Ascending aorta (tissue), 2 donors: ENCODE results near the gene CTAGE1. TPM values are rescaled to one million over a fixed set of nuclear protein-coding genes. Genes with fewer than 3 reads are reported as not detected.
"Not testable (repeated sequence)": the region's sequence is repeated elsewhere in the genome, so short reads cannot be mapped to it uniquely, and the experiment has no call there.

ENCODE experiments used
- DNase-seq, 2 donors: peaks; one replicate each; pipeline ENCODE4 v3.0.0-alpha.2; 2019; ENCODE audit warnings: low spot score in 2 of 2
- H3K27ac ChIP-seq, 2 donors: fragments of 200-600 bp; sonication (generic); one replicate each; pipeline ENCODE4 v1.5.1; 2016 to 2017; ENCODE audit warnings: mild to moderate bottlenecking in 1 of 2
- H3K27me3 ChIP-seq: fragments of 200-600 bp; sonication (generic); one replicate; pipeline ENCODE4 v1.5.1; 2017
- H3K36me3 ChIP-seq, 2 donors: fragments of 200-600 bp; sonication (generic); one replicate each; pipeline ENCODE4 v1.5.1; 2016
- H3K4me1 ChIP-seq, 2 donors: fragments of 200-600 bp; sonication (generic); one replicate each; pipeline ENCODE4 v1.5.1; 2016 to 2017; ENCODE audit warnings: mild to moderate bottlenecking in 1 of 2
- H3K4me3 ChIP-seq, 2 donors: fragments of 200-600 bp; sonication (generic); one replicate each; pipeline ENCODE4 v1.5.1; 2016 to 2017; ENCODE audit warnings: mild to moderate bottlenecking in 1 of 2
- H3K9me3 ChIP-seq, 2 donors: fragments of 200-600 bp; sonication (generic); one replicate each; pipeline ENCODE4 v1.5.1; 2016
- CTCF ChIP-seq, 3 experiments: fragments of 200-600 bp in 2 of 3; fragments of 450-650 bp in 1 of 3; sonication (generic) in 2 of 3; IDR thresholded peaks; one replicate each; pipeline ENCODE4 v1.5.1; 2016 to 2019; ENCODE audit warnings: antibody characterized with exemption in 3 of 3, mild to moderate bottlenecking in 1 of 3, moderate library complexity in 1 of 3
- intact Hi-C: fragments of 100-400 bp; cut with DNase I; formaldehyde crosslinking; loops from one replicate; pipeline ENCODE4 v1.15.1; 2023
- total RNA-seq: library from RNA; depleted of rRNA; stranded (reverse); fragments of >200 nt; gene quantifications from one replicate; pipeline ENCODE4 v1.1.0, GENCODE V29; 2016

Gene CTAGE1
- total RNA-seq, 1 donor from 2014 or later: not detected

- H3K36me3 ChIP-seq: no peaks in the 10 kb centered on the region
- H3K27me3 ChIP-seq: no peaks in the 10 kb centered on the region
- no peak for TF ChIP-seq CTCF (IDR thresholded peaks at IDR 0.05)
- no peak overlapping the region for H3K27ac ChIP-seq
- no peak for DNase-seq
- intact Hi-C loops: no loop called here
- no peak overlapping the region for H3K4me3 ChIP-seq
- peaks cover 0 to 24% of the 10 kb centered on the region in 2 donors for H3K9me3 ChIP-seq
- H3K4me1 ChIP-seq: peaks cover 0 to 4% of the 10 kb centered on the region in 2 donors
Observed at GRCh38 chr18:22453315-22453714, 35.6 kb upstream of the CTAGE1 start.

GRCh38 chr18:22452226-22452668 lies 34.5 kb upstream of the CTAGE1 start:
- peak overlapping the region; percentile 58 to 67 for H3K27ac ChIP-seq
- intact Hi-C loops: no loop called here
- H3K4me3 ChIP-seq: peak overlapping the region in 1 of 2 donors; percentile 7
- H3K4me1 ChIP-seq: peaks cover 0 to 4% of the 10 kb centered on the region in 2 donors
- H3K36me3 ChIP-seq: no peaks in the 10 kb centered on the region
- peaks cover 0 to 24% of the 10 kb centered on the region in 2 donors for H3K9me3 ChIP-seq
- TF ChIP-seq CTCF (IDR thresholded peaks at IDR 0.05): no peak
- H3K27me3 ChIP-seq: no peaks in the 10 kb centered on the region
- DNase-seq: no peak

- no peaks in the 10 kb centered on the region for H3K36me3 ChIP-seq
- no peak for TF ChIP-seq CTCF (IDR thresholded peaks at IDR 0.05)
- peaks cover 0 to 4% of the 10 kb centered on the region in 2 donors for H3K4me1 ChIP-seq
- no peak for DNase-seq
- H3K27ac ChIP-seq: peak overlapping the region; percentile 58 to 67
- intact Hi-C loops: no loop called here
- H3K9me3 ChIP-seq: peaks cover 0 to 24% of the 10 kb centered on the region in 2 donors
- H3K27me3 ChIP-seq: no peaks in the 10 kb centered on the region
- no peak overlapping the region for H3K4me3 ChIP-seq
Observed at GRCh38 chr18:22451796-22452195, 34.1 kb upstream of the CTAGE1 start.

GRCh38 chr18:22450766-22451165 lies 33.1 kb upstream of the CTAGE1 start:
- H3K36me3 ChIP-seq, DNase-seq, H3K4me3 ChIP-seq, H3K27me3 ChIP-seq, H3K4me1 ChIP-seq, H3K27ac ChIP-seq, intact Hi-C loops: not testable (repeated sequence)
- H3K9me3 ChIP-seq: peaks cover 0 to 24% of the 10 kb centered on the region in 2 donors

- H3K27ac ChIP-seq, intact Hi-C loops, H3K4me1 ChIP-seq, H3K36me3 ChIP-seq, DNase-seq, H3K4me3 ChIP-seq, H3K27me3 ChIP-seq: not testable (repeated sequence)
- peaks cover 0 to 24% of the 10 kb centered on the region in 2 donors for H3K9me3 ChIP-seq
Observed at GRCh38 chr18:22450318-22450717, 32.6 kb upstream of the CTAGE1 start.

- H3K27ac ChIP-seq, DNase-seq, H3K4me1 ChIP-seq, intact Hi-C loops, H3K27me3 ChIP-seq, H3K4me3 ChIP-seq, H3K36me3 ChIP-seq: not testable (repeated sequence)
- peaks cover 0 to 24% of the 10 kb centered on the region in 2 donors for H3K9me3 ChIP-seq
Observed at GRCh38 chr18:22449753-22450152, 32.0 kb upstream of the CTAGE1 start.

- Histone ChIP-seq H3K4me1 (peaks cover 0 to 4% of the 10 kb centered on the region in 2 donors), H3K9me3 (peaks cover 0 to 24% of the 10 kb centered on the region in 2 donors), H3K27me3 (no peaks in the 10 kb centered on the region), H3K36me3 (no peaks in the 10 kb centered on the region), H3K27ac (no peak overlapping the region), H3K4me3 (no peak overlapping the region)
- DNase-seq: no peak
- TF ChIP-seq CTCF (IDR thresholded peaks at IDR 0.05): no peak
- intact Hi-C loops: no loop called here
Observed at GRCh38 chr18:22448238-22448637, 30.5 kb upstream of the CTAGE1 start.
